Sciatic nerve (tissue), 2 donors: ENCODE measurements around the gene C3. TPM values are rescaled to one million over a fixed set of nuclear protein-coding genes. Genes with fewer than 3 reads are reported as not detected.
"Not testable (repeated sequence)": the region's sequence is repeated elsewhere in the genome, so short reads cannot be mapped to it uniquely, and the experiment has no call there.

Source experiments
- ATAC-seq: fragments of 200-7000 bp; cut with Tn5 transposase; one replicate; pipeline ENCODE4 v1.9.1; 2020; ENCODE audit warnings: mild to moderate bottlenecking, moderate library complexity
- DNase-seq: peaks from one replicate; pipeline ENCODE4 v3.0.0-alpha.2; 2020; ENCODE audit warnings: low spot score
- intact Hi-C: fragments of 100-400 bp; cut with DNase I; formaldehyde crosslinking; loops from one replicate; pipeline ENCODE4 v1.14.2; 2022
- total RNA-seq: library from RNA; stranded (reverse); fragmentation: NEBNext Ultra II Directional; extraction: Animal tissue kit (Norgen Biotek cat#: 25700); gene quantifications from one replicate; pipeline ENCODE4 v1.2.1, GENCODE V29; 2021
- donor health status: DM: no; HTN: no; CAD: no.
- donor health status: DM: no; HTN: no; CAD: no.

Gene C3
- total RNA-seq, 1 donor from 2014 or later: 971 TPM

GRCh38 chr19:6718111-6718740, 2.2 kb downstream of the C3 start:
- intact Hi-C loops: no loop called here

GRCh38 chr19:6717441-6717971, 2.9 kb downstream of the C3 start:
- ATAC-seq (no peak), DNase-seq (no peak)
- intact Hi-C loops: no loop called here

More at GRCh38 chr19:6718111-6718740, 2.2 kb downstream of the C3 start:
- ATAC-seq (no peak), DNase-seq (no peak)

GRCh38 chr19:6717036-6717435, 3.4 kb downstream of the C3 start:
- no peak for ATAC-seq

GRCh38 chr19:6716610-6716970, 3.9 kb downstream of the C3 start:
- DNase-seq: no peak
- intact Hi-C loops: no loop called here
- ATAC-seq: no peak

More at GRCh38 chr19:6717036-6717435, 3.4 kb downstream of the C3 start:
- intact Hi-C loops: no loop called here
- no peak for DNase-seq

GRCh38 chr19:6714749-6715555, 5.5 kb downstream of the C3 start:
- no peak for ATAC-seq
- DNase-seq: no peak
- intact Hi-C loops: no loop called here

- intact Hi-C loops: no loop called here
- DNase-seq (no peak), ATAC-seq (no peak)
Observed at GRCh38 chr19:6713773-6714692, 6.4 kb downstream of the C3 start.

- intact Hi-C loops: no loop called here
- DNase-seq: no peak
- no peak for ATAC-seq
Observed at GRCh38 chr19:6712692-6713670, 7.5 kb downstream of the C3 start.

GRCh38 chr19:6712231-6712630, 8.2 kb downstream of the C3 start:
- DNase-seq (no peak), ATAC-seq (no peak)
- intact Hi-C loops: no loop called here

GRCh38 chr19:6711605-6712004, 8.8 kb downstream of the C3 start:
- no peak for ATAC-seq
- no peak for DNase-seq
- intact Hi-C loops: no loop called here

- no peak for DNase-seq
- no peak for ATAC-seq
- intact Hi-C loops: no loop called here
Observed at GRCh38 chr19:6711078-6711361, 9.4 kb downstream of the C3 start.

GRCh38 chr19:6710273-6711077, 10.0 kb downstream of the C3 start:
- ATAC-seq (no peak), DNase-seq (no peak)
- intact Hi-C loops: no loop called here

GRCh38 chr19:6709549-6709948, 10.9 kb downstream of the C3 start:
- DNase-seq: no peak
- intact Hi-C loops: no loop called here
- ATAC-seq: no peak

- ATAC-seq, intact Hi-C loops, DNase-seq: not testable (repeated sequence)
Observed at GRCh38 chr19:6708913-6709312, 11.5 kb downstream of the C3 start.

GRCh38 chr19:6708346-6708745, 12.1 kb downstream of the C3 start:
- DNase-seq (no peak), ATAC-seq (no peak)
- intact Hi-C loops: no loop called here

GRCh38 chr19:6707658-6708018, 12.8 kb downstream of the C3 start:
- no peak for ATAC-seq
- no peak for DNase-seq

GRCh38 chr19:6707011-6707657, 13.3 kb downstream of the C3 start:
- no peak for ATAC-seq
- intact Hi-C loops: no loop called here
- DNase-seq: no peak

More at GRCh38 chr19:6707658-6708018, 12.8 kb downstream of the C3 start:
- intact Hi-C loops: no loop called here

GRCh38 chr19:6706633-6706958, 13.9 kb downstream of the C3 start:
- DNase-seq: no peak
- intact Hi-C loops: no loop called here
- ATAC-seq: no peak
